Transverse colon (tissue), 4 donors: ENCODE measurements around the gene ZCWPW1. TPM values are rescaled to one million over a fixed set of nuclear protein-coding genes. Genes with fewer than 3 reads are reported as not detected.
"Not testable (repeated sequence)": the region's sequence is repeated elsewhere in the genome, so short reads cannot be mapped to it uniquely, and the experiment has no call there.

Source experiments
- DNase-seq: peaks from one replicate; pipeline ENCODE4 v3.0.0-alpha.2; 2019
- H3K27ac ChIP-seq, 4 donors: fragments of 200-600 bp; sonication (generic); 2 replicates each; pipeline ENCODE4 v1.5.1; 2016 to 2018; ENCODE audit warnings: inconsistent platforms in 4 of 4
- H3K27me3 ChIP-seq: fragments of 200-600 bp; sonication (generic); 2 replicates; pipeline ENCODE4 v1.5.1; 2017; ENCODE audit warnings: inconsistent platforms
- H3K36me3 ChIP-seq, 4 donors: fragments of 200-600 bp; sonication (generic); 2 replicates each; pipeline ENCODE4 v1.5.1; 2017 to 2019; ENCODE audit warnings: inconsistent platforms in 4 of 4
- H3K4me1 ChIP-seq, 4 donors: fragments of 200-600 bp; sonication (generic); 2 replicates each; pipeline ENCODE4 v1.5.1; 2017 to 2020; ENCODE audit warnings: inconsistent platforms in 4 of 4
- H3K4me3 ChIP-seq, 4 donors: fragments of 200-600 bp; sonication (generic); 1 replicate in 1 of 4; 2 replicates in 3 of 4; pipeline versions ENCODE4 v1.5.1 to v1.6.1; 2017 to 2019; ENCODE audit warnings: inconsistent platforms in 4 of 4
- H3K9me3 ChIP-seq, 2 donors: fragments of 200-600 bp; sonication (generic); 2 replicates each; pipeline ENCODE4 v1.5.1; 2017 to 2019; ENCODE audit warnings: inconsistent platforms in 2 of 2
- CTCF ChIP-seq, 5 experiments: fragments of 200-600 bp in 3 of 5; fragments of 450-650 bp in 2 of 5; sonication (generic) in 3 of 5; IDR thresholded peaks; 1 replicate in 2 of 5; 2 replicates in 3 of 5; pipeline ENCODE4 v1.5.1; 2016 to 2017; ENCODE audit warnings: antibody characterized with exemption in 5 of 5, inconsistent platforms in 3 of 5, mild to moderate bottlenecking in 2 of 5, moderate library complexity in 1 of 5
- EP300 ChIP-seq: sonication (generic); formaldehyde crosslinking; IDR thresholded peaks from one replicate; pipeline ENCODE4 v1.6.1; 2017; ENCODE audit warnings: antibody characterized with exemption, low read depth
- POLR2A ChIP-seq: fragments of 450-650 bp; IDR thresholded peaks from one replicate; pipeline ENCODE4 v1.6.1; 2016; ENCODE audit warnings: antibody characterized with exemption, mild to moderate bottlenecking, moderate library complexity
- POLR2AphosphoS5 ChIP-seq, 3 donors: sonication (generic); formaldehyde crosslinking; IDR thresholded peaks; one replicate each; pipeline ENCODE4 v1.6.1; 2016; ENCODE audit warnings: antibody characterized with exemption in 3 of 3
- WGBS, 2 donors: methylation state at CpG; one replicate each; pipeline ENCODE4 v1.1.5; 2018; ENCODE audit warnings: low coverage in 1 of 2; 5-methylcytosine and 5-hydroxymethylcytosine counted together
- in situ Hi-C, 4 donors: fragments of 200-750 bp; cut with MboI; loops; one replicate each; pipeline versions ENCODE4 v1.15.0 to v1.15.1; 2017; ENCODE audit warnings: low sequenced_read_pairs in 3 of 4, low pct_ligation_motif_present in 1 of 4, low pct_unique_long_range_greater_than_20kb in 1 of 4
- intact Hi-C: fragments of 100-400 bp; cut with DNase I; formaldehyde crosslinking; loops from one replicate; pipeline ENCODE4 v1.15.1; 2023; ENCODE audit warnings: low total_unique reads
- total RNA-seq, 4 donors: library from RNA; depleted of rRNA; stranded (reverse); fragments of >200 nt; gene quantifications; one replicate each; pipeline ENCODE4 v1.1.0, GENCODE V29; 2016

Gene ZCWPW1
- total RNA-seq, 4 donors from 2014 or later = 0.68 to 2.4 (median 0.80) TPM; not detected in 1

DNA sequence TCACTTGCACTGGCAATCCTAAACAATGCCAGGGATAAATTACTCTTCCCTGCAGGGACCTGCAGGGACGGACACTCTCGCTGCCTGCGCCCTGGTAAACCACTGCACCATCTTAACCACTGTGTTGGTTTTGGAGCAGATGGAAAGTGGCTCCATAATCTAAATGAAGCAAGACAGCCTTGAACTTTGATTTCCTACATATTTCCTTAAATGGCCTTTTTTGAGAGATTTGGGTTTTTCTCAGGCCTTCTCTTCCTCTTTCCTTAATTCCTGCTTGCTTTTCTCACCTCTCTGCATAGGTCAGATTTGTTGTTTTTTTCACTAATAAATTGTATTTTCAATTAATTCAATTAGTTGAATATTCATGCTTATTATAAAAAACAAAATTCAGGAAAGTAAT is 52.4 kb downstream of the ZCWPW1 start:
- Histone ChIP-seq H3K4me3 (no peak overlapping the region), H3K9me3 (no peaks in the 10 kb centered on the region), H3K4me1 (peaks cover 0 to 14% (median 0%) of the 10 kb centered on the region in 4 donors), H3K27ac (no peak overlapping the region), H3K36me3 (no peaks in the 10 kb centered on the region), H3K27me3 (no peaks in the 10 kb centered on the region)
- intact Hi-C loops (no loop called here), in situ Hi-C loops (no loop called here)
- 72 to 98% methylated on average over 3 of the region's 3 CpGs for WGBS, 2 donors
- DNase-seq = no peak
- TF ChIP-seq POLR2AphosphoS5 (IDR thresholded peaks at IDR 0.05) (no peak), POLR2A (no peak), EP300 (no peak), CTCF (IDR thresholded peaks at IDR 0.05) (no peak)

GRCh38 chr7:100374601-100375000 is 53.9 kb downstream of the ZCWPW1 start:
- 82 to 86% methylated on average over 1 to 5 of the region's 5 CpGs for WGBS, 2 donors
- H3K36me3 ChIP-seq = no peaks in the 10 kb centered on the region
- DNase-seq = no peak
- no peaks in the 10 kb centered on the region for H3K9me3 ChIP-seq
- in situ Hi-C loops (no loop called here), intact Hi-C loops (no loop called here)
- H3K4me1 ChIP-seq = peaks cover 0 to 14% (median 0%) of the 10 kb centered on the region in 4 donors
- H3K27ac ChIP-seq = no peak overlapping the region
- TF ChIP-seq POLR2A (no peak), EP300 (no peak), POLR2AphosphoS5 (IDR thresholded peaks at IDR 0.05) (no peak), CTCF (IDR thresholded peaks at IDR 0.05) (no peak)
- H3K27me3 ChIP-seq = no peaks in the 10 kb centered on the region
- no peak overlapping the region for H3K4me3 ChIP-seq

DNA sequence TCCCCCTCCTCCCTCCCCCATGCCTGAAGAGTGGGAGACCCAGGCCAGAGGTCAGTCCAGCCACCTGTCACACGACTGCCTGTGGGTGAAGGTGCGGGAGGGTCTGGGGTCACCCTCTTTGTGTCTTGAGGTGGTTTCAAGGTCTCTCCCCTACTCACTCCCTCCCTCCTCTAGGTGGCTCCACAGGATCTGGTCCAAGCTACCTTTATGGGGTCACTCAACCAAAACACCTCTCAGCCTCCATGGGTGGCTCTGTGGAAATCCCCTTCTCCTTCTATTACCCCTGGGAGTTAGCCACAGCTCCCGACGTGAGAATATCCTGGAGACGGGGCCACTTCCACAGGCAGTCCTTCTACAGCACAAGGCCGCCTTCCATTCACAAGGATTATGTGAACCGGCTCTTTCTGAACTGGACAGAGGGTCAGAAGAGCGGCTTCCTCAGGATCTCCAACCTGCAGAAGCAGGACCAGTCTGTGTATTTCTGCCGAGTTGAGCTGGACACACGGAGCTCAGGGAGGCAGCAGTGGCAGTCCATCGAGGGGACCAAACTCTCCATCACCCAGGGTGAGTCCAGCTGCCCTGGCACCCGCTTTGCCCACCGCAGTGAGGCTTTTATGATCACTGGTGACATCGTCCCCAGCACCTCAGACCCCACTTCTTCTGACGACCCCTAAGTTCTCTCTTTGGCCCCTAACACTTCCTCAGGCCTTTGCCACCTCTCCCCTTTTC is 54.5 kb downstream of the ZCWPW1 start:
- H3K9me3 ChIP-seq, intact Hi-C loops, in situ Hi-C loops, H3K36me3 ChIP-seq, H3K27me3 ChIP-seq, DNase-seq: not testable (repeated sequence)
- 40 to 76% methylated on average over 1 to 15 of the region's 15 CpGs for WGBS, 2 donors
- Histone ChIP-seq H3K27ac (peak overlapping the region in 1 of 4 donors; percentile 43), H3K4me3 (peak overlapping the region in 1 of 4 donors; percentile 14), H3K4me1 (peaks cover 0 to 14% (median 0%) of the 10 kb centered on the region in 4 donors)

GRCh38 chr7:100373261-100373831 is 55.2 kb downstream of the ZCWPW1 start, which contains the start of gene PILRA:
TSS of gene PILRA (plus strand) at chr7:100373487. CDS start at chr7:100373657, 170 bp downstream.
- peak within 1 kb of the TSS in 3 of 4 donors; percentile 21 to 43 (median 29) for H3K27ac ChIP-seq
- intact Hi-C loops (no loop called here), in situ Hi-C loops (no loop called here)
- TF ChIP-seq CTCF (IDR thresholded peaks at IDR 0.05) (no peak), EP300 (no peak)
- H3K27me3 ChIP-seq = no peaks in the 10 kb centered on the region
- no peaks in the 10 kb centered on the region for H3K9me3 ChIP-seq
- H3K4me3 ChIP-seq = peak within 1 kb of the TSS in 1 of 4 donors; percentile 14
- H3K4me1 ChIP-seq = peaks cover 0 to 9% (median 0%) of the 10 kb centered on the region in 4 donors
- no peak for DNase-seq
- WGBS, 2 donors = 37 to 40% methylated on average over 1 to 7 of the region's 12 CpGs
- H3K36me3 ChIP-seq = no peaks in the 10 kb centered on the region
